H9 (cell line): ENCODE results near the gene NRK. TPM values are rescaled to one million over a fixed set of nuclear protein-coding genes. Genes with fewer than 3 reads are reported as not detected.
"Not testable (repeated sequence)": the region's sequence is repeated elsewhere in the genome, so short reads cannot be mapped to it uniquely, and the experiment has no call there.

Source experiments
- DNase-seq: peaks from one replicate; pipeline ENCODE4 v3.0.0-alpha.2; 2017
- H2AFZ ChIP-seq: one replicate; pipeline ENCODE4 v1.6.1; 2013; ENCODE audit warnings: mild to moderate bottlenecking, low read length, control low read depth, moderate library complexity
- H2AK5ac ChIP-seq: 2 replicates; pipeline ENCODE4 v1.6.1; 2013; ENCODE audit warnings: low read length, control low read depth, mixed read lengths; ENCODE audit not compliant: insufficient read length
- H2BK120ac ChIP-seq: one replicate; pipeline ENCODE4 v1.6.1; 2013; ENCODE audit warnings: low read depth, mild to moderate bottlenecking, low read length, control low read depth, inconsistent platforms; ENCODE audit not compliant: poor library complexity, severe bottlenecking
- H2BK12ac ChIP-seq: 2 replicates; pipeline ENCODE4 v1.6.1; 2013; ENCODE audit warnings: low read length, control low read depth, mixed read lengths, low read depth; ENCODE audit not compliant: insufficient read length
- H2BK15ac ChIP-seq: 2 replicates; pipeline ENCODE4 v1.6.1; 2013; ENCODE audit warnings: low read depth, low read length, control low read depth
- H2BK20ac ChIP-seq: one replicate; pipeline ENCODE4 v1.6.1; 2013; ENCODE audit warnings: low read depth, mild to moderate bottlenecking, low read length, control low read depth, inconsistent platforms; ENCODE audit not compliant: poor library complexity, severe bottlenecking
- H2BK5ac ChIP-seq: 2 replicates; pipeline ENCODE4 v1.6.1; 2013; ENCODE audit warnings: low read length, control low read depth, mixed read lengths; ENCODE audit not compliant: insufficient read length
- H3K14ac ChIP-seq: 2 replicates; pipeline ENCODE4 v1.6.1; 2013; ENCODE audit warnings: low read length, control low read depth; ENCODE audit not compliant: insufficient read depth
- H3K18ac ChIP-seq: 2 replicates; pipeline ENCODE4 v1.6.1; 2013; ENCODE audit warnings: low read depth, mild to moderate bottlenecking, mixed read lengths, low read length, control low read depth; ENCODE audit not compliant: insufficient read length
- H3K23ac ChIP-seq: 2 replicates; pipeline ENCODE4 v1.6.1; 2013; ENCODE audit warnings: low read length, control low read depth, mixed read lengths, low read depth; ENCODE audit not compliant: insufficient read length
- H3K23me2 ChIP-seq: 2 replicates; pipeline ENCODE4 v1.6.1; 2013; ENCODE audit warnings: low read depth, mild to moderate bottlenecking, mixed read lengths, low read length, control low read depth; ENCODE audit not compliant: insufficient read length, poor library complexity, severe bottlenecking
- H3K27ac ChIP-seq: 2 replicates; pipeline ENCODE4 v1.5.1; 2013; ENCODE audit warnings: low read length, control low read depth, mixed read lengths, low read depth; ENCODE audit not compliant: insufficient read length
- H3K27me3 ChIP-seq: 2 replicates; pipeline ENCODE4 v1.6.1; 2013; ENCODE audit warnings: low read length, control low read depth, inconsistent platforms; ENCODE audit not compliant: insufficient read depth
- H3K4ac ChIP-seq: 2 replicates; pipeline ENCODE4 v1.6.1; 2013; ENCODE audit warnings: low read depth, mild to moderate bottlenecking, control low read depth, inconsistent platforms, low read length, moderate library complexity
- H3K4me1 ChIP-seq: 2 replicates; pipeline ENCODE4 v1.6.1; 2013; ENCODE audit warnings: low read length, control low read depth, inconsistent platforms; ENCODE audit not compliant: insufficient read depth
- H3K4me2 ChIP-seq: 2 replicates; pipeline ENCODE4 v1.6.1; 2013; ENCODE audit warnings: low read length, control low read depth, mixed read lengths; ENCODE audit not compliant: insufficient read length, insufficient read depth
- H3K56ac ChIP-seq: 2 replicates; pipeline ENCODE4 v1.6.1; 2013; ENCODE audit warnings: low read depth, mild to moderate bottlenecking, mixed read lengths, low read length, control low read depth; ENCODE audit not compliant: insufficient read length
- H3K79me1 ChIP-seq: 2 replicates; pipeline ENCODE4 v1.6.1; 2013; ENCODE audit warnings: low read depth, mild to moderate bottlenecking, moderate library complexity, low read length, control low read depth, inconsistent platforms; ENCODE audit not compliant: insufficient read depth, poor library complexity, severe bottlenecking
- H3K79me2 ChIP-seq: 2 replicates; pipeline ENCODE4 v1.6.1; 2013; ENCODE audit warnings: low read length, control low read depth, inconsistent platforms; ENCODE audit not compliant: insufficient read depth
- H3K9ac ChIP-seq: 2 replicates; pipeline ENCODE4 v1.6.1; 2013; ENCODE audit warnings: low read length, control low read depth, mixed read lengths; ENCODE audit not compliant: insufficient read length; ENCODE audit errors: extremely low read depth
- H3K9me3 ChIP-seq: one replicate; pipeline ENCODE4 v1.6.1; 2013; ENCODE audit warnings: low read depth, low read length, inconsistent platforms; ENCODE audit not compliant: control insufficient read depth
- H3T11ph ChIP-seq: one replicate; pipeline ENCODE4 v1.6.1; 2013; ENCODE audit warnings: mild to moderate bottlenecking, low read length, control low read depth, inconsistent platforms
- H4K20me1 ChIP-seq: one replicate; pipeline ENCODE4 v1.6.1; 2013; ENCODE audit not compliant: control insufficient read depth, insufficient read length, insufficient read depth
- H4K5ac ChIP-seq: 2 replicates; pipeline ENCODE4 v1.6.1; 2013; ENCODE audit warnings: low read depth, mild to moderate bottlenecking, mixed read lengths, low read length, control low read depth; ENCODE audit not compliant: insufficient read length
- H4K8ac ChIP-seq: replicated peaks from 2 replicates; pipeline ENCODE4 v1.6.1; 2013; ENCODE audit warnings: low read length, control low read depth, mixed read lengths, low read depth; ENCODE audit not compliant: insufficient read length
- H4K91ac ChIP-seq: 2 replicates; pipeline ENCODE4 v1.6.1; 2013; ENCODE audit warnings: low read depth, mild to moderate bottlenecking, moderate library complexity, mixed read lengths, low read length, control low read depth; ENCODE audit not compliant: insufficient read length
- H3K27ac Mint-ChIP-seq, 3 experiments: 2 replicates in 2 of 3; 3 replicates in 1 of 3; pipeline ENCODE4 v1.8.0; 2020 to 2021; ENCODE audit warnings: mixed read lengths in 3 of 3, mild to moderate bottlenecking in 1 of 3, moderate library complexity in 1 of 3
- H3K27me3 Mint-ChIP-seq: 2 replicates; pipeline ENCODE4 v1.8.0; 2021; ENCODE audit warnings: low read depth, mild to moderate bottlenecking, moderate library complexity, mixed read lengths
- H3K36me3 Mint-ChIP-seq, 3 experiments: 2 replicates in 2 of 3; 3 replicates in 1 of 3; pipeline ENCODE4 v1.8.0; 2020 to 2021; ENCODE audit warnings: low read depth in 3 of 3, mixed read lengths in 3 of 3; ENCODE audit not compliant: insufficient read depth in 1 of 3
- H3K4me1 Mint-ChIP-seq, 2 experiments: 2 replicates each; pipeline ENCODE4 v1.8.0; 2020; ENCODE audit warnings: mixed read lengths in 2 of 2
- H3K4me3 Mint-ChIP-seq, 2 experiments: 2 replicates in 1 of 2; 3 replicates in 1 of 2; pipeline ENCODE4 v1.8.0; 2020 to 2021; ENCODE audit warnings: mild to moderate bottlenecking in 2 of 2, mixed read lengths in 2 of 2, moderate library complexity in 1 of 2
- H3K9me3 Mint-ChIP-seq, 2 experiments: 2 replicates in 1 of 2; 3 replicates in 1 of 2; pipeline ENCODE4 v1.8.0; 2020; ENCODE audit warnings: mild to moderate bottlenecking in 2 of 2, mixed read lengths in 2 of 2, moderate library complexity in 1 of 2
- CTCF ChIP-seq: fragments of 200-600 bp; sonication (generic); conservative IDR thresholded peaks from 3 replicates; pipeline ENCODE4 v1.8.0; 2021; ENCODE audit warnings: antibody characterized with exemption, mild to moderate bottlenecking
- WGBS: extraction: QIAGEN DNeasy Blood & Tissue Kit; methylation state at CpG from one replicate; pipeline ENCODE4 v1.1.7; 2013; ENCODE audit warnings: missing lambda C conversion rate, low lambda C conversion rate, mixed read lengths; ENCODE audit not compliant: insufficient read length; ENCODE audit errors: extremely low coverage; 5-methylcytosine and 5-hydroxymethylcytosine counted together
- total RNA-seq: library from RNA; stranded (reverse); gene quantifications from 2 replicates; pipeline ENCODE4 v1.2.1, GENCODE V29; 2021

NRK gene
- total RNA-seq, 1 experiment from 2014 or later: 1.4 TPM

GRCh38 chrX:105781804-105782203, 40.5 kb upstream of the NRK start:
- WGBS: no CpG with 5 or more reads among the region's 1 CpG
- no peak overlapping the region for H3K18ac ChIP-seq
- no peaks in the 10 kb centered on the region for H3K27me3 Mint-ChIP-seq

GRCh38 chrX:105796877-105797276, 25.5 kb upstream of the NRK start:
- Mint-ChIP-seq H3K9me3 (peaks cover 3 to 31% of the 10 kb centered on the region in 2 experiments; a peak in 4 of 5 replicates), H3K4me3 (peak overlapping the region; percentile 76 to 84), H3K27ac (peak overlapping the region in 2 of 3 experiments; percentile 96 to 98; a peak in 4 of 7 replicates)
- H3K56ac ChIP-seq, H3K79me2 ChIP-seq, H3K4ac ChIP-seq, H2AFZ ChIP-seq, DNase-seq, H3K36me3 Mint-ChIP-seq, H3K23me2 ChIP-seq, H2BK120ac ChIP-seq, H3K4me2 ChIP-seq, H2BK5ac ChIP-seq, H3K27me3 Mint-ChIP-seq, H2AK5ac ChIP-seq, H3K27me3 ChIP-seq, H3K4me1 ChIP-seq, H4K20me1 ChIP-seq, H3K9me3 ChIP-seq, H4K8ac ChIP-seq, H3K18ac ChIP-seq, H3K23ac ChIP-seq, H3K27ac ChIP-seq, H3K14ac ChIP-seq, H2BK12ac ChIP-seq, H3K79me1 ChIP-seq, H2BK15ac ChIP-seq, H4K91ac ChIP-seq, H2BK20ac ChIP-seq, H3T11ph ChIP-seq, H4K5ac ChIP-seq, H3K9ac ChIP-seq, H3K4me1 Mint-ChIP-seq: not testable (repeated sequence)
- WGBS: no CpG with 5 or more reads among the region's 26 CpGs

More at GRCh38 chrX:105781804-105782203, 40.5 kb upstream of the NRK start:
- Histone ChIP-seq H3K79me2 (no peaks in the 10 kb centered on the region), H2BK12ac (no peak overlapping the region), H3T11ph (no peak overlapping the region), H2BK5ac (no peak overlapping the region), H3K56ac (no peak overlapping the region), H2BK120ac (no peak overlapping the region), H3K4me1 (no peaks in the 10 kb centered on the region), H3K9me3 (no peaks in the 10 kb centered on the region), H3K79me1 (no peaks in the 10 kb centered on the region), H2BK20ac (no peak overlapping the region), H3K4ac (no peak overlapping the region), H3K27me3 (no peaks in the 10 kb centered on the region), H3K4me2 (no peak overlapping the region), H3K27ac (no peak overlapping the region), H2AFZ (no peak overlapping the region), H3K14ac (no peak overlapping the region), H3K9ac (no peak overlapping the region), H2BK15ac (no peak overlapping the region), H2AK5ac (no peak overlapping the region), H4K5ac (no peak overlapping the region), H4K91ac (no peak overlapping the region), H4K20me1 (no peaks in the 10 kb centered on the region), H3K23me2 (no peaks in the 10 kb centered on the region), H3K23ac (no peak overlapping the region), H4K8ac (no peak overlapping the region)
- TF ChIP-seq CTCF: no peak
- no peaks in the 10 kb centered on the region; a peak in 2 of 7 replicates for H3K36me3 Mint-ChIP-seq
- no peaks in the 10 kb centered on the region for H3K4me1 Mint-ChIP-seq
- no peak overlapping the region for H3K4me3 Mint-ChIP-seq
- no peak overlapping the region for H3K27ac Mint-ChIP-seq
- no peak for DNase-seq
- H3K9me3 Mint-ChIP-seq: peaks cover 0 to 38% of the 10 kb centered on the region in 2 experiments; a peak in 2 of 5 replicates
